DOHH2 (cell line): ENCODE results near the gene EIF3I.

Experiments used
- H3F3A ChIP-seq: fragments of 200-600 bp; sonication (generic), shearing (Covaris generic); 2 replicates; pipeline ENCODE4 v1.6.0; 2016; ENCODE audit warnings: antibody characterized with exemption, mild to moderate bottlenecking; ENCODE audit not compliant: control insufficient read depth, insufficient read depth
- H3K27ac ChIP-seq: fragments of 200-600 bp; sonication (generic); 2 replicates; pipeline ENCODE4 v1.5.1; 2014; ENCODE audit warnings: low read depth, mild to moderate bottlenecking, low read length, moderate library complexity
- H3K27me3 ChIP-seq: fragments of 200-600 bp; sonication (generic); 2 replicates; pipeline ENCODE4 v1.6.1; 2014; ENCODE audit warnings: mild to moderate bottlenecking, low read length, mixed read lengths; ENCODE audit not compliant: control insufficient read depth
- H3K36me3 ChIP-seq: fragments of 200-600 bp; sonication (generic); 2 replicates; pipeline ENCODE4 v1.6.1; 2014; ENCODE audit warnings: mild to moderate bottlenecking, low read length, moderate library complexity, mixed read lengths; ENCODE audit not compliant: control insufficient read depth
- H3K4me1 ChIP-seq: fragments of 200-600 bp; sonication (generic); 2 replicates; pipeline ENCODE4 v1.6.1; 2014; ENCODE audit warnings: mild to moderate bottlenecking, low read length, mixed read lengths; ENCODE audit not compliant: control insufficient read depth
- H3K4me2 ChIP-seq: fragments of 200-600 bp; sonication (generic); 2 replicates; pipeline ENCODE4 v1.6.0; 2014; ENCODE audit warnings: mild to moderate bottlenecking, low read length, moderate library complexity
- H3K4me3 ChIP-seq: fragments of 200-600 bp; sonication (generic); 2 replicates; pipeline ENCODE4 v1.5.1; 2014; ENCODE audit warnings: mild to moderate bottlenecking, low read length, mixed read lengths
- H3K79me2 ChIP-seq: fragments of 200-600 bp; sonication (generic); 2 replicates; pipeline ENCODE4 v1.6.1; 2014; ENCODE audit warnings: mild to moderate bottlenecking, low read length, mixed read lengths; ENCODE audit not compliant: control insufficient read depth
- H3K9me2 ChIP-seq: fragments of 200-600 bp; sonication (generic); replicated peaks from 2 replicates; pipeline ENCODE4 v1.6.1; 2014; ENCODE audit warnings: mild to moderate bottlenecking, low read length, mixed read lengths; ENCODE audit not compliant: control insufficient read depth
- H3K9me3 ChIP-seq: fragments of 200-600 bp; sonication (generic); 2 replicates; pipeline ENCODE4 v1.6.1; 2014; ENCODE audit warnings: antibody characterized with exemption, low read length, mixed read lengths; ENCODE audit not compliant: control insufficient read depth, insufficient read depth
- H4K20me1 ChIP-seq: fragments of 200-600 bp; sonication (generic); 2 replicates; pipeline ENCODE4 v1.6.0; 2014; ENCODE audit warnings: low read depth, mild to moderate bottlenecking, antibody characterized with exemption, low read length, moderate library complexity; ENCODE audit not compliant: control insufficient read depth, insufficient read depth
- CTCF ChIP-seq: fragments of 200-600 bp; sonication (generic); IDR thresholded peaks from one replicate; pipeline ENCODE4 v1.5.1; 2014; ENCODE audit warnings: antibody characterized with exemption, mild to moderate bottlenecking, low read depth, low read length; ENCODE audit not compliant: poor library complexity, severe bottlenecking
- EZH2phosphoT487 ChIP-seq: fragments of 200-600 bp; sonication (generic); IDR thresholded peaks from 2 replicates; pipeline ENCODE4 v1.6.1; 2017; ENCODE audit warnings: borderline replicate concordance, mild to moderate bottlenecking, antibody characterized with exemption, low read length, moderate library complexity, mixed read lengths

EIF3I gene

GRCh38 chr1:32232558-32233304 is 10.5 kb downstream of the EIF3I start:
- no peaks in the 10 kb centered on the region for H3K9me3 ChIP-seq
- TF ChIP-seq EZH2phosphoT487 (no peak), CTCF (no peak)
- no peaks in the 10 kb centered on the region for H3K9me2 ChIP-seq
- no peaks in the 10 kb centered on the region for H3K4me1 ChIP-seq
- H3K27ac ChIP-seq: no peak overlapping the region
- H4K20me1 ChIP-seq: no peaks in the 10 kb centered on the region
- peaks cover 57% of the 10 kb centered on the region for H3K36me3 ChIP-seq
- no peaks in the 10 kb centered on the region for H3K79me2 ChIP-seq
- no peak overlapping the region for H3K4me2 ChIP-seq
- peaks cover 14% of the 10 kb centered on the region for H3F3A ChIP-seq
- no peak overlapping the region for H3K4me3 ChIP-seq
- no peaks in the 10 kb centered on the region for H3K27me3 ChIP-seq

- Histone ChIP-seq H4K20me1 (no peaks in the 10 kb centered on the region), H3K27ac (no peak overlapping the region), H3K9me2 (no peaks in the 10 kb centered on the region), H3K9me3 (no peaks in the 10 kb centered on the region), H3K4me1 (peaks cover under 1% of the 10 kb centered on the region), H3K4me3 (no peak overlapping the region), H3K79me2 (no peaks in the 10 kb centered on the region), H3K36me3 (peaks cover 39% of the 10 kb centered on the region), H3K4me2 (no peak overlapping the region), H3F3A (peaks cover 22% of the 10 kb centered on the region), H3K27me3 (no peaks in the 10 kb centered on the region)
- TF ChIP-seq EZH2phosphoT487 (no peak), CTCF (no peak)
Measured at GRCh38 chr1:32234792-32235191, 12.6 kb downstream of the EIF3I start.

GRCh38 chr1:32239337-32239736 is 17.1 kb downstream of the EIF3I start:
- H3F3A ChIP-seq: peaks cover 11% of the 10 kb centered on the region; the same call in 1 of the 2 replicates
- H3K9me2 ChIP-seq: no peaks in the 10 kb centered on the region
- TF ChIP-seq EZH2phosphoT487 (no peak), CTCF (no peak)
- H3K36me3 ChIP-seq: peaks cover 12% of the 10 kb centered on the region; the same call in 1 of the 2 replicates
- no peaks in the 10 kb centered on the region for H3K9me3 ChIP-seq
- no peaks in the 10 kb centered on the region; the same call in 1 of the 2 replicates for H3K27me3 ChIP-seq
- no peaks in the 10 kb centered on the region for H3K79me2 ChIP-seq
- no peak overlapping the region for H3K27ac ChIP-seq
- no peak overlapping the region for H3K4me3 ChIP-seq
- H3K4me2 ChIP-seq: no peak overlapping the region
- H4K20me1 ChIP-seq: no peaks in the 10 kb centered on the region
- H3K4me1 ChIP-seq: peaks cover 26% of the 10 kb centered on the region
